GM18907 (cell line): ENCODE measurements around the gene DDB1.
"Not testable (repeated sequence)": the region's sequence is repeated elsewhere in the genome, so short reads cannot be mapped to it uniquely, and the experiment has no call there.

ENCODE experiments used
- ATAC-seq: cut with Tn5 transposase; IDR thresholded peaks from one replicate; pipeline ENCODE4 v1.9.1; 2021; ENCODE audit warnings: mild to moderate bottlenecking, moderate library complexity; ENCODE audit not compliant: unreplicated experiment

DDB1 gene

DNA sequence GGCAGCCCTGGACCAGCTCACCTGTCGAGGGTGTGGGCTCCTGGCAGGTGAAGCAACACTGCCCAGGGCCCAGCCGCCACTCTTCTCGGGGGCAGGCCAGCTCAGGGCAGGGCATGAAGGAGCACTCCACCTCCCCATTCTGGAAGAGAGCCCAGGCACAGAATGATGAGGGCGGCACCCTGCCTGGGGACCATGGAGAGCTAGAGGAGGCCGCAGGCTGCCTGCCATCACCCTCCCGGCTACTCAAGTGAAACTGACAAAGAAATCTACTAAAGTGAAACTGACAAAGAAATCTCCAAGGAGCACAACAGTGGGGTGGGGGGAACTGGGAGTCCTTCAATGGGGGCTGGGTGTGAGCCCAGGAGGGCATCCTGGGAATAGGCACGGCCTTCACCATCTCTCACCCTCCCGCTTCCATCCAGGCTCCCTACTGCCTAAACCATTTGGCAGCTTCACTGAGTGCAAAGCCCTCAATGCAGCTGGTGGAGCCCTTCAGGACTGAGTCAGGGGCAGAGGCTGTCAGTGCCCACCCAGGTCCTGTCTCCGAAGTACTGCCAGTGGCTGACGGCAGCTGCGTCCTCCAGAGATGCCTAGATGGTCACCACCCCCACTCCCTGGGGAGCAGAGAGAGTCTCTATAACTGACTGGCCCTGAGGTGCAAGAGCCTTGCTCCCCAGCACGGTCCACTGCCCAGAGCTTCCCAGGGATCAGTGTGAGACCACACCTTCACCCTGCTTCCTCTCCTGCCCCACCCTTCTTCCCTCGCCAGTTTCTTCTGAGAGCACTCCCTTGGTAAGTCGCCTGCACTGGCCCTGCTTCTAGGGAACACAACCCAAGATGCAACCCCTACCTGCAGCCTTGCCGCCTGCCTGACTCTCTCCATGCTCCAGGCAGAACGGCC lies 59.5 kb downstream of the DDB1 start:
- ATAC-seq: no peak

DNA sequence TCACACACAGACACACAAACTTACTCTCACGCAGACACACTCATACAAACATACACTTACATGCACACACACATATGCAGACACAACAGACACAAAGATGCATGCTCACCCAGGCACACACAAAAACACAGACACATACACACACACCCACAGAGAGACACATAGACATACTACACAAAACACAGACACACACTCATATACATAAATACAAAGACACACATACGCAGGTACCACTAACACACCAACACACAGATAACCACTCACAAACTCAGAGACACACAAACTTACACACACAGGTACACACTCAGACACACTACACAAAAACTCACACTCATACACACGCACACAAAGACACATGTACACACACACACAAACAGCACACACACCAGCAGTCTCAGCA lies 60.2 kb downstream of the DDB1 start:
- no peak for ATAC-seq

DNA sequence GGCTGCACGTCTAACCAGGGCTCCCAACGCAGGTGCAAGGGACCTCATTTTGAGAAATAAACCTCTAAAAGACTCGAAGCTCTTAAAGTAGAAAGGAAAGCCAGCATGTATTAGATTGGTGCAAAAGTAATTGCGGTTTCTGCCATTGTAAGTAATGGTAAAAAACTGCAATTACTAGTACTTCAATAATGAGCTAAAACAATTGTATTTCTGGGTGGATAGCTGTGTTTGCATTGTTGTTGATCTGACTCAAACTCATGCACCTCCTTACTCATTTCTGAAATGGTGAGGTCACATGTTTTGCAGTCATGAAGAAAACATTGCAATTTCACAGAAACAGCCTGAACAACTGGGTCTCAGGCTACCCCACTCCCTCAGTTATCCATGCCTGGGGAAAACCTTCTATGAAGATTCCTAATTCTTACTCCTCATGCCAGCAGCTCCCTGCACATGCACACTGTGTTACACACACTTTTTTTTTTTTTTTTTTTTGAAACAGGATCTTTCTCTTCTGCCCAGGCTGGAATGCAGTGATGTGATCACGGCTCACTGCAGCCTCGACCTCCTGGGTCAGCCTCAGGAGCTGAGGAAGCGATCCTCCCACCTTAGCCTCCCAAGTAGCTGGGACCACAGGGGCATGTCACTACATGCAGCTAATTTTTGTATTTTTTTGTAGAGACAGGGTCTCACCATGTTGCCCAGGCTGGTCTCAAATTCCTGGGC lies 62.4 kb downstream of the DDB1 start:
- no peak for ATAC-seq

DNA sequence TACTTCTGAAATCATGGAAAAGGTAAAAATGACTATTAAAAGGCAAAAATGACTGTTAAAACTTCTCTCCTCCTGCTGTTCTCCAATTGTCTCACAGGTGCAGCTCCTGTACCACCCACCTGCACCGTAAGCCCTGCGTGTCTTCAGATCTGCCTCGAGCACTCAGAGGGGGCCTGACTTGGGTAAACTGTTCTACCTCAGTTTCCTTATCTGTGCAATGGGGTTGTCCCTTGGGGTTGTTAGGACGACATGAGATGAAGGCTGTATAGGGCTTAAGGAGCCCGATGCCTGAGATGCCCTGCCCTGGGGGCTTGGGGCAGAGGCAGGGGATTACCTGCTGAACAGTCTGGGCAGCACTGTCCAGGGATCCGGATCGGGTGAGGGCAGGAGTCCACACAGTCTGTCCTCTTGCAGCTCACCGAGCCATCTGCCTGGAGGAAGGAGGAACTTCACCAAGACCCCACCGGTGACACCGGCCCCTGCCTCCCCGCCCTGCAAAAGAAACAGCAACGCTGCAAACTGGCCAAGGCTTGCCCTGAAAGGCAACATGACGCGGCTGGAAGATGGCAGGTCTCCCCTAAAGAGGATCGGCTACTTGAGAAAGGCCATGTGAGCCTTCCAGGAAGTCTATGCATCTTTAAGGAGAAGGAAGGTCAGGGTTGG lies 64.2 kb downstream of the DDB1 start:
- ATAC-seq: no peak

DNA sequence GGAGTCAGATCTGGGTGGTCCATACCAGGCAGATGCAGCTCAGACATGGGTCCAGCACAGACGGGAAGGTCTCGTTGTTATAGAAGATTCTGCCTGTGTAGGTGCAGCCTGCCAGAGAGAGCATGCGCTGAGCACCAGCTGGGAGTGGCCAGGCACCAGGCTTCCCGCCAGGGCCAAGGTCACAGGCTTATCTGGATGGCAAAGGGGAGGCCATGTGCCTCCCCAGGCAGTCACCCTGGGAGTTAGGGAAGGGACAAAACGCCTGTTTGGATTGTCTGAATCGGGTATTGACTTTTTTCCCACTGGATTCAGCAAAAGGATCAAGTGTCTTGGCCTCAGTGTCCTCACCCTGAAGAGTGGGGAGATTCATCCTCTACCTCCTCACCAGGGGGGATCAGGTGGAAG lies 65.5 kb downstream of the DDB1 start:
- no peak for ATAC-seq

DNA sequence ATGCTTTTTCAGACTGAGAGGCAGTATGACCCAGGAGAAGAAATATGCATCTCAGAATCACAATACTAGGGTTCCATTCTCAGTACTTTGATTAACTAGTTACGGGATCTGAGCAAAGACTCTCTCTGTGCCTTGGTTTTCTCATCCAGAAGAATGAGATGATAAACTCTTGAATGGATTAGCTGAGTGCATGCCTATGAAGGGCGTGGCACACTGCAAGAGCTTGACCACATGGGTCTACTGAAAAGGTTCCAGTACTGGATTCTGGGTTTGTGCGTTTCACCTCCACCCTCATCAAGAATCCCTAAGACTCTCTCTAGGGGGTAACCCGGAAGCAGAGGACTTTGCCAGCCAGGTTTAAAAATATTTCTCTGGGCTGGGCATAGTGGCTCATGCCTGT lies 66.3 kb downstream of the DDB1 start:
- no peak for ATAC-seq

DNA sequence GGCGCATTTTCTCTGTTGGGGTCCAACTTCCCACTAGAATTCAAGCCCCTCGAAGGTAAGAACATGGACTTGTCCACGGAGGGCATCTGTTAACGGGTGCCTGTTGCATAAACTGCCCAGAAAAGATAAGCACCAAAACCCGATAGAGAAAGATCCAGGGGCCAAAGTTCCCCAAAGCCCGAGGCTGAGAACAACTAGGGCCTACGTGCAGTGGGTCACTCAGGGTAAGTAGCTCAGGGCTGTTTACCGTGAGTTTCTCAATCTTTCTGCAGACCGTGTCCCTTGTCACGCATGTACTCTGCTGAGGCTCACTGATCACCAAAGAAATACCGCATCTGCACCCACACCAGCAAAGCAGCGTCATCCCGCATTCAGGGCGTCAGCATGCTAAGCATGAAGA lies 67.5 kb downstream of the DDB1 start:
- ATAC-seq: no peak

DNA sequence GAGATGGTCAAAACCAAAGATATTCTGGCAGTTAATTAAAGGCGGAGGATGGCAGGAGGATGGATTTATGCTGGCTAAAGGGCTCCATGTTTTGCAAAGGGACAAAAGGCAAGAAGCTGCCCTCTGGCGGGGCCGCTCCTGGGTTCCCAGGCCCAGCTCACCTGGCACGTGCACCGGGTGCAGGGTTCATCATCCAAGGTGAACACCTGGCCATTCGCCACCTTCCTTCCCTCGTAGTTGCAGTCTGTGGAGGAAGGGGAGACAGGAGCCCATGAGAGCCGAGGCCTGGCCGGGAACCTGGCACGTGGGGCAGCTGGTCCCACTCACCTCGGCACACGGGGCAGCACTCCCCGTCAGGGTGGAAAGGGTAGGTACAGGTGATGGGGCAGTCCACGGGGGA lies 68.1 kb downstream of the DDB1 start:
- no peak for ATAC-seq

DNA sequence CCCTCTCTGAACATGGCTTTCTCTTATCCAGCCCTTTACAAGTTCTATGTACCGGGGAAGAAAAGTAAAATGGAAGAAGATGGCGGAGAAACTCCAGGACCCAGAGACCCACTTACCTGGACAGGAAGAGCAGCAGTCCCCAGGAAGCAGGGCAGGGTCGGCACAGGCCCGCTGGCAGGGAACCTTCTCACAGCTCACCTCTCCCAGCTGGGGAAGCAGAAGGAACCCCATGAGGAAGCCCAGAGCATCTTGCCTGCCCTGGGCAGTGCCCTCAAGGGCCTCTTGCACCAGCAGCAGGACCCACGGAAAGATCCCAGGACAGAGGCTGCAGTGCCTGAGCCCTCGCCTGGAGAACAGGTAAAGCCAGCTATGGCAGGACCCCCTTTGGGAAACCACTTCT lies 68.5 kb downstream of the DDB1 start:
- no peak for ATAC-seq

DNA sequence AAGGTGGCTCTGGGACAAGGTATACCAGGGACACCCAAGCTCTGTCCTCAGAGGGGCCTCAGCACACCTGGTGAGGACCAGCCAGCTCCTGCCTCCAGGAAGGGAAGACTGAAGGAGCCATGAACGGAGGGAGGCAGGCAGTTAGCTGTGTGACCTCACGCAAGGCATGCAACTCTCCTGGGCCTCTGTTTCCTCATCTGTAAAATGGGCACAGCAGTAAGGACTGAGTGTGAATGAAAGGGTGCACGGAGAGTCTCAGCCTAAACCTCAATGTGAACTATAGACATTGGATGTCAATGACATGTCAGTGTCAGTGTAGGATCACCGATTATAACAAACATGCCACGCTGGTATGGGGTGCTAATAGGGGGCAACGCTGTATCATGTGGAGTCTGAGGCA lies 73.5 kb downstream of the DDB1 start:
- no peak for ATAC-seq

DNA sequence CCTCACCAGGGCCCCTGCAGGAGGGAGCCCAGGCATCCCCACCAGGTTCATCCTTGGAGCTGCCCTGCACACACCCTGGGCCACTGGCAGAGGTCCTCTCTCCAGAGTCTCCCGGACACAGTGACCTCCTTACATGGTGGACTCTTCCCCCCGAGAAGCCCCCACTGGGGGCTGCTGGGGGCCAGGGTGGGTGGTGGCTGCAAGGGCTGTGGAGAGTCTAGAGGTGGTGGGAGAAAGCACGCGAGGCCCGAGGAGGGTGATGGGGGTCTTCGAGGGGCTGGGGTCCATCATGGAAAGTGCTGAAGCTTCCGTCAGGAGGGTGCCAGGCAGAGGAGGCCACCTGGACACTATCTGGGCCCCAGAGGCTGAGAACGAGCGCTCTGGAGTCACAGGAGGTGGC lies 74.4 kb downstream of the DDB1 start:
- ATAC-seq: no peak

DNA sequence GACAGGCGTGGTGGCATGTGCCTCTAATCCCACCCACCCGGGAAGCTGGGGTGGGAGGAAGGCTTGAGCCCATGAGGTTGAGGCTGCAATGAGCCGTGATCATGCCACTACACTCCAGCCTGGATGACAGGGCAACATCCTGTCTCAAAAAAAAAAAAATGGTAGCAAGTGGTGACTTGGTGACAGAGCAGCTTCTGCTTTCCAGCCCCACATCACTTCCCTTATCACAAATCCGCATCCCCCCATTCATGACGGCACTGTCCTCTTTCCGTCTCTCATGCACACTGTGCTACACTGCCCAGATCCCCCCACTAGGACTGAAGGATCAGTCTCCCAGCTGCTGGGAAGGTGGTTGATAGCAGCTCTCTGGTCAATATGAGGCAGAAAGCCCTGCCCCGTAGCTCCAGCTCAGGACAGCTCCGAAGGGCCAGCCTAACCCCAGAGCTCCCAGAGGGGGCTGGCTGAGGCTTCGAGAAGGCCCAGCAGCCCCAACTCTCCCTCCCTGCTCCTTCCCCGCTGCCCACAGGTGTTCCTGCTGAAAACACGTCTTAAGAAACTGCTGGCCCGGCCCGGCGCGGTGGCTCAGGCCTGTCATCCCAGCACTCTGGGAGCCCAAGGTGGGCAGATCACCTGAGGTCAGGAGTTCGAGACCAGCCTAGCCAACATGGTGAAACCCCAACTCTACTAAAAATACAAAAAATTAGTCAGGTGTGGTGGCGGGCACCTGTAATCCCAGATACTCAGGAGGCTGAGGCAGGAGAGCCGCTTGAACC lies 76.0 kb downstream of the DDB1 start:
- no peak for ATAC-seq

DNA sequence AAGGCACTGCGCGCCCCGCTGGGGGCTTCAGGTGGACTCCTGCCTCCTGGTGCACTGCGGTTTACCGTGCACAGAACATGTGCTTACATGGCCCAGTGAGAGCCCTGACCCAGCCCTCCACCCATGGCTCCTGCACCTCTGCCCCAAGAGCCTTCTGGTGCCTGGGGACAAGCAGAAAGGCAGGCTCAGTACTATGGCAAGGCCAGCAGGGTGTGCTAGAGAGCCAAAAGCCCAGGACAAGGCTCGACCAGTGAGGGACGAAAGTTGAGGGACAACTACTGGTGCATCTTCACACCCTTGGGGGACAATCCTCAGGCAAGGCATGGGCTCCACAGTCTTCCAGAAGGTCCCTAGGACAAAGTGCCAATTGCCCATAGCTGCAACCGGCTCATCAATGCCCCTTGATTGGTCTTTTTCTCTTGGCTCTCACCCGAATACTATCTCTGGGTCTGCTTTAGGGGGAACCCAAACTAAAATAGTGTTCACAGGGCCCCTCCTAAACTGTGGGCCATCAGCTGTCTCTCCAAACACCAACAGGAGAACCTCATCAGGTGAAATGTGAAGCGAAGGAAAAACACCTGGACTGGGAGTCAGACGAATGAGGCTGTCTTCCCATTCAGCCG lies 78.4 kb downstream of the DDB1 start:
- ATAC-seq: no peak

DNA sequence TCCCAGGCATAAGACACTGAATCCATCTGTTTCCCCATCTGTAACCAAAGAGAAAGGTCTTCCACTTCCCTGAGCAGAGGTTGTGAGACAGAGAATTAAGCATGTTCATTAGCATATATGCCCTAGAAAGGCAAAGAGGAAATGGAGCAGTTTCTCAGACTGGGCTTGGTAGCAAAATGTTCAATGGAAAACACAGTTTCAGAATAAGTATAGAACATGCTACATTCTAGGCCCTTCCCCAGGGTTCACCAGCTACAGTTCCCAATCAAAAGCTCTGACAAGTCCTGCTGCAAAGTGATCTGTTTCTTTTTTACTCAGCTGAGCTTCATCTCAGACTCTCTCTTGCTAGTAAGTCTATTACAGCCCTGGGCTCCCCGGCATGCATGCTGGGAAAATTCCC lies 80.6 kb downstream of the DDB1 start:
- ATAC-seq: not testable (repeated sequence)

DNA sequence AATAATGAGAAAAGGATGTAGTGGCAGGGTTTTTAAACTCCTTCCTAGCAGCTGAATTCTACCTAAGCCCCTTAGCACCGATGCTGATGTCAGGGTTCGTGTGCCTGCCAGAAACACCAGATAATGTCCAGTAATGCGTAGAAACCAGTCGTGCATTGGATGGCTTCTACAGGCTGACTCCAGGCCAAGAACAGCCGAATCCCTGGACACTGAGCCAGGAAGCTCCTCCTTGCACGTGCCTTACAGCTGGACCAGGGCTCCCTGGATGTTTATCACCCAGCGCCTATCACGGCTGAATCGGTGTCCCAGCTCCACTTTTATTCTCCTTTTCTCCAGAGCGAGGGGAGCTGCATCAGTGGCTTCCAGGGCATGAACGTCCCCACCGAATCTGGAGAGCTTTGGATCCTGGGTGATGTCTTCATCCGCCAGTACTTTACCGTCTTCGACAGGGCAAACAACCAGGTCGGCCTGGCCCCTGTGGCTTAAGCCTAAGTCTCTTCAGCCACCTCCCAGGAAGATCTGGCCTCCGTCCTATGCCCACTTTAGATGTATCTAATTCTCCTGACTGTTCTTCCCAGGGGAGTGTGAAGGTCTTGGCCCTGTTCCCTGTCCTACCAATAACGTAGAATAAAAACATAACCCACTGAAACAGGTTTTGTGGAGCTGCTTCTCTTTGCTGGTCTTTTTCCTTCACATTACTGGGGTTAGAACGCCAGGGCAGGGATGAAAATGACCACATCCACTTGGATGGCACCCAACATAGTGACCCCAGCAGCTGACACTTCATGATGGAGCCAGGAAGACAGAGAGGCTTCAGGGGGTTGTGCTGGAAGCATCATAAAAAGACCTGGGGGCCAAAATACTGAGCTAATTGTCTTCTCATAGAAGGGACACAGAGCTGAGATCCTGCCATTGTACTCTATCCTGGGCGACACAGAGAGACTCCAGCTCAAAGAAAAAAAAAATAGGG lies 81.8 kb downstream of the DDB1 start:
- ATAC-seq: not testable (repeated sequence)
